Stimulated activated naive B cell treated with anti-CD40 and anti-IgM and Interleukin-4, amounts not matched to agents 10 μg/mL and 1 μg/mL and 100 μg/mL, for 72 hours (primary cell): ENCODE results near the gene SDK1.
A peak's percentile ranks its signal among the peaks of the same experiment; 100 is the strongest.

Experiments
- ATAC-seq, 2 donors: fragments of 150-1000 bp; cut with Tn5 transposase; replicated peaks; 2 replicates each; pipeline ENCODE4 v1.10.0; 2021; ENCODE audit warnings: moderate library complexity in 1 of 2
- DNase-seq: peaks from one replicate; pipeline ENCODE4 v3.0.0; 2021
- H3K27ac Mint-ChIP-seq: one replicate; pipeline ENCODE4 v1.8.0; 2022; ENCODE audit warnings: mild to moderate bottlenecking, mixed read lengths
- H3K27me3 Mint-ChIP-seq, 2 donors: one replicate each; pipeline ENCODE4 v1.8.0; 2022; ENCODE audit warnings: mixed read lengths in 2 of 2
- H3K36me3 Mint-ChIP-seq, 2 donors: one replicate each; pipeline ENCODE4 v1.8.0; 2022; ENCODE audit warnings: mixed read lengths in 2 of 2, mild to moderate bottlenecking in 1 of 2
- H3K4me1 Mint-ChIP-seq, 2 donors: one replicate each; pipeline ENCODE4 v1.8.0; 2022; ENCODE audit warnings: mixed read lengths in 2 of 2, mild to moderate bottlenecking in 1 of 2
- H3K4me3 Mint-ChIP-seq, 2 donors: one replicate each; pipeline ENCODE4 v1.8.0; 2022; ENCODE audit warnings: mild to moderate bottlenecking in 2 of 2, mixed read lengths in 2 of 2, moderate library complexity in 1 of 2
- H3K9me3 Mint-ChIP-seq, 2 donors: one replicate each; pipeline ENCODE4 v1.8.0; 2022; ENCODE audit warnings: mixed read lengths in 2 of 2, mild to moderate bottlenecking in 1 of 2

The SDK1 gene

DNA sequence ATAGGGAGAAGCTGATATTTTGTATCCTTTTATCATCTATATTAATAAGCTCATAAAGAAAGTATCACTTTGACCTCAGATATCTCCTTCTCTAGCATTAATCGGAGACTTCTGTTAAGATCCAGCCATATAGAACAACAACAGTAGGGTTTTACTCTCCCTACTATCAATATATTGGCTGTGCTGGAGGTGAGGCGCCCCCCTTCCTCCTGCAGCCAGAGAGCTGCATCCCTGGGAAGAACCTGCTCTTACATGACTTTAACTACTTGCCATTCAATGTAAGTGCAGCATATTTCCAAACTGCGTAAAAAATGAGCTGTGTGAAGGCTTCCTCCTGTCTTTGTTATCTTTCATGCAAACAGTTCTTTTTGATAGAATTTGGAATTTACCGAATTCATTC lies 247.8 kb downstream of the SDK1 start:
- Mint-ChIP-seq H3K27ac (no peak overlapping the region), H3K27me3 (peaks cover 19 to 33% of the 10 kb centered on the region in 2 donors), H3K9me3 (no peaks in the 10 kb centered on the region)

DNA sequence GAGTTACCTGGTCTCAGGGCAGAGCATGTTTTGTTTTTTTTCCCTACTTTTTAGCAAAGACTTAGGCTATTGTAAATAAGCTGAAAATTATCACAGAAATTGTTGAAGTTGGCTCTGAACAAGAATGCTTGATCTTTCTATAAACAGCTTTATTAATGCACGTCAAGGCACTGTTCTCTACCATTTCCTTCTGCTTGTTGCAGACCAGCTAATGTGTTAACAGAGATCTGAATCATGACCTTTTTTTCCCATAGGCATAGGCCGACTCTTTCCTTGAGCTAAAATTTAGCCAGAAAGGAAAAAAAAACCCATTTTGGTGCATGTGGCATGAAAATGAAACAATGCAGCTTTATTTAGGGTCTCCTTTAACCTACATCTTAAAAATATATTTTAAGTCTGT lies 248.5 kb downstream of the SDK1 start:
- DNase-seq (no peak), ATAC-seq (no peak)
- no peaks in the 10 kb centered on the region for H3K9me3 Mint-ChIP-seq
- no peak overlapping the region for H3K4me3 Mint-ChIP-seq
- H3K4me1 Mint-ChIP-seq, result no peaks in the 10 kb centered on the region
- H3K27me3 Mint-ChIP-seq, result peaks cover 19 to 33% of the 10 kb centered on the region in 2 donors
- no peak overlapping the region for H3K27ac Mint-ChIP-seq
- H3K36me3 Mint-ChIP-seq, result peaks cover 0 to 3% of the 10 kb centered on the region in 2 donors

More for the DNA sequence above, 247.8 kb downstream of the SDK1 start:
- Mint-ChIP-seq H3K4me3 (no peak overlapping the region), H3K4me1 (no peaks in the 10 kb centered on the region), H3K36me3 (no peaks in the 10 kb centered on the region)
- no peak for DNase-seq
- ATAC-seq, result no peak

GRCh38 chr7:3551536-3551935 lies 250.5 kb downstream of the SDK1 start:
- Mint-ChIP-seq H3K4me1 (no peaks in the 10 kb centered on the region), H3K36me3 (peaks cover 0 to 5% of the 10 kb centered on the region in 2 donors), H3K9me3 (peaks cover 4 to 5% of the 10 kb centered on the region in 2 donors), H3K27ac (no peak overlapping the region), H3K4me3 (no peak overlapping the region), H3K27me3 (peaks cover 27 to 43% of the 10 kb centered on the region in 2 donors)
- DNase-seq (no peak), ATAC-seq (no peak)

DNA sequence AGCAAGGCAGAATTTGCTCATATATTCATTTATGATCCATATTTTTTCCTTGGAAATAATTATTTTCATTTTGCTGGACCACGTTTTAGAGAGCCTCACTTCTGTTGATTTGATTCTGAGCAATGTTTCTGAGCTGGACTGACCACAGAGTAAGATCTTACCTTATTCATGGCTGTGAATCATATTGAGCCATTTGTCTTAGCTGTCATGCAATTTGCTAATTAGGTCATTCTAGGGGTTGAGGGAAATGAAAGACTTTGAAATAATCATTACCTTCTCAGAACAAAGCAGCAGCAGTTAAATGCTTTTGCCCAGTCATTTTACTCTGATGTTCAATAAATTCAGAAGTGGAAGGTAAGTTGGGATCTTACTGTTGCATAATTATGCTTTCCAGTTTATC lies 251.4 kb downstream of the SDK1 start:
- no peak overlapping the region for H3K4me3 Mint-ChIP-seq
- ATAC-seq (no peak), DNase-seq (no peak)
- H3K4me1 Mint-ChIP-seq, result no peaks in the 10 kb centered on the region
- peaks cover 4 to 5% of the 10 kb centered on the region in 2 donors for H3K9me3 Mint-ChIP-seq
- H3K27ac Mint-ChIP-seq, result no peak overlapping the region
- peaks cover 27 to 43% of the 10 kb centered on the region in 2 donors for H3K27me3 Mint-ChIP-seq
- peaks cover 0 to 5% of the 10 kb centered on the region in 2 donors for H3K36me3 Mint-ChIP-seq

DNA sequence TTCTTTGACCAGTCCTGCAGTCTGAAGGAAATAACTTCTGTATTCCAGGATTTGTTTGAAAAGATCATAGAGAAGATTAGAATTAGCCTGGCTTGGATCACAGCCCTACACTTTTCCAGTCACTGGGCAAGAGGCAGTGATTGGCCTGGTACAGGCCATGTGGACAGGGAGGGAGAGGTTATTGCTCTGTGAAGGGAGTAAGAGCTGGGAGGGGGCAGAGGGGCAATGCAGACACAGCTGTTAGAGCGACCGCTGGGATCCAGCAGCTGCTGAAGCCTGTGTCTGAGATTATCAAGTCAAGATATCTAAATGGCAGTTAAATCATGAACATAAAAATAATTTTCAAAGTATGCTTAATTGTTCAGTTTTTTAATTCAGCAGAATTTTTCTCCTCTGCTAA lies 257.3 kb downstream of the SDK1 start:
- Mint-ChIP-seq H3K27ac (no peak overlapping the region), H3K27me3 (peaks cover 18 to 31% of the 10 kb centered on the region in 2 donors), H3K4me1 (no peaks in the 10 kb centered on the region), H3K4me3 (no peak overlapping the region), H3K36me3 (peaks cover 0 to 6% of the 10 kb centered on the region in 2 donors), H3K9me3 (peaks cover 4 to 7% of the 10 kb centered on the region in 2 donors)
- DNase-seq (no peak), ATAC-seq (no peak)

DNA sequence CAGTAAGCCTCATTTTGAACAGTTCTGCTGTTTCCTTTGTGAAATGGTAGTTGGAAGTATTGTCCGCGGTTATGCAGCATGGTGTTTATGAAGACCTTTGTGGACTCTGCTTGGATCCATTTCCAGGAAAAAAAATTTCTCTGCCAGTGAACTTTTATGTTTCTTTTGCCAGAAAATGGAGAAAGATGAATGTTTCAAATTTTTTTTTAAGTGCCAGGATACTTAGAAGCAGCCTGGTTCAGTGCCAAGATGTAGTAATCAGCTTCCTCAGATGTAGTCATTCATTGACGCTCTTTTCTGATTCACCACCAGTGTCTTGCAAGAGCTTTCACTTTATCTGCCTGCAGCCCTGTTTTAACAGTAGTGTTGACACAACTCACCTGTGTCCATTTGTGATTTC lies 258.2 kb downstream of the SDK1 start:
- ATAC-seq (no peak), DNase-seq (no peak)
- Mint-ChIP-seq H3K36me3 (peaks cover 0 to 4% of the 10 kb centered on the region in 2 donors), H3K4me3 (no peak overlapping the region), H3K4me1 (no peaks in the 10 kb centered on the region), H3K27ac (no peak overlapping the region), H3K9me3 (peaks cover 4 to 7% of the 10 kb centered on the region in 2 donors), H3K27me3 (peaks cover 18 to 24% of the 10 kb centered on the region in 2 donors)

GRCh38 chr7:3560495-3560894 lies 259.4 kb downstream of the SDK1 start:
- Mint-ChIP-seq H3K9me3 (peaks cover 0 to 2% of the 10 kb centered on the region in 2 donors), H3K27ac (no peak overlapping the region), H3K4me1 (no peaks in the 10 kb centered on the region), H3K4me3 (no peak overlapping the region), H3K27me3 (peaks cover 14% of the 10 kb centered on the region in 2 donors), H3K36me3 (peaks cover 0 to 1% of the 10 kb centered on the region in 2 donors)
- ATAC-seq, result no peak
- no peak for DNase-seq

DNA sequence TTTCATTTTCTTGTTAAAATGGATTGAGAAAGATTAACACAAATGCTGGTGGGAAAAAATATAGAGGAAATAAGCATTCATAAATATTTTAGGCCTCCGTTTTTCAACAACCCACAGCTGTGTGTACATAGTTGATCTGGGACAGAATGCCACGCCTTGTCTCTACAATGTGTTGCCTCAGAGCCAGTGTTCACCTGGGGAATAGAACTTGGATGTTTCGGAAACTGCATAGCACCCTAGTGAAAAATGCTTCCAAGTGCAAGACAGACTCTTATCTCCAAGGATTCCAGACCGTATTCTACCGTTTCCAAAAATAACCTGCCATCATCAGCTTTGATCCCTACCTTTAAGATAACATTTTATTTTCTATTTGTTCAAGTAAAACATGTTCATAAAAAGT lies 260.9 kb downstream of the SDK1 start:
- H3K9me3 Mint-ChIP-seq, result peaks cover 0 to 5% of the 10 kb centered on the region in 2 donors
- no peak overlapping the region for H3K4me3 Mint-ChIP-seq
- peaks cover 10 to 13% of the 10 kb centered on the region in 2 donors for H3K27me3 Mint-ChIP-seq
- ATAC-seq (no peak), DNase-seq (no peak)
- H3K27ac Mint-ChIP-seq, result no peak overlapping the region
- peaks cover 0 to 6% of the 10 kb centered on the region in 2 donors for H3K4me1 Mint-ChIP-seq
- H3K36me3 Mint-ChIP-seq, result peaks cover 0 to 1% of the 10 kb centered on the region in 2 donors

DNA sequence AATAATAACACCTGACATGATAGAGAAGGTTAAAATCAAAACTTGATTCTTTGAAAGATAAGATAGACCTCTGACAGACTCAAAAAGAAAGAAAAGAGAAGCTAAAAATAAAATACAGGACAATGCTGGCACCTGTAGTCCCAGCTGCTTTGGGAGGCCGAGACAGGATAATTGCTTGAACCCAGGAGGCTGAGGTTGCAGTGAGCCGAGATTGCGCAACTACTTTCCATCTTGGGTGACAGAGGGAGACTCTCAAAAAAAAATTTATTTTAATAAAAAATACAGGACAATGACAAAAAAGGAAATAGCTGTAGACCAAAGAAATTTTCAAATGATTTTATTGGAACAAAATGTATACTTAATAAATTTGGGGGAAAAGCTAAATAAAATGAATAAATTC lies 263.2 kb downstream of the SDK1 start:
- H3K27me3 Mint-ChIP-seq, result peaks cover 10 to 13% of the 10 kb centered on the region in 2 donors
- no peak overlapping the region for H3K4me3 Mint-ChIP-seq
- H3K9me3 Mint-ChIP-seq, result peaks cover 0 to 5% of the 10 kb centered on the region in 2 donors
- ATAC-seq (no peak), DNase-seq (no peak)
- H3K4me1 Mint-ChIP-seq, result peaks cover 0 to 6% of the 10 kb centered on the region in 2 donors
- no peak overlapping the region for H3K27ac Mint-ChIP-seq
- peaks cover 0 to 1% of the 10 kb centered on the region in 2 donors for H3K36me3 Mint-ChIP-seq

GRCh38 chr7:3568516-3568915 lies 267.5 kb downstream of the SDK1 start:
- Mint-ChIP-seq H3K4me3 (no peak overlapping the region), H3K36me3 (no peaks in the 10 kb centered on the region), H3K9me3 (peaks cover 0 to 4% of the 10 kb centered on the region in 2 donors), H3K4me1 (peaks cover 0 to 6% of the 10 kb centered on the region in 2 donors), H3K27me3 (peaks cover 9 to 12% of the 10 kb centered on the region in 2 donors), H3K27ac (no peak overlapping the region)
- no peak for DNase-seq
- no peak for ATAC-seq

GRCh38 chr7:3569643-3570042 lies 268.6 kb downstream of the SDK1 start:
- Mint-ChIP-seq H3K27me3 (peaks cover 12 to 14% of the 10 kb centered on the region in 2 donors), H3K27ac (no peak overlapping the region), H3K4me3 (no peak overlapping the region), H3K9me3 (peaks cover 0 to 4% of the 10 kb centered on the region in 2 donors), H3K36me3 (no peaks in the 10 kb centered on the region), H3K4me1 (peaks cover 0 to 6% of the 10 kb centered on the region in 2 donors)
- ATAC-seq, result no peak
- DNase-seq, result no peak

DNA sequence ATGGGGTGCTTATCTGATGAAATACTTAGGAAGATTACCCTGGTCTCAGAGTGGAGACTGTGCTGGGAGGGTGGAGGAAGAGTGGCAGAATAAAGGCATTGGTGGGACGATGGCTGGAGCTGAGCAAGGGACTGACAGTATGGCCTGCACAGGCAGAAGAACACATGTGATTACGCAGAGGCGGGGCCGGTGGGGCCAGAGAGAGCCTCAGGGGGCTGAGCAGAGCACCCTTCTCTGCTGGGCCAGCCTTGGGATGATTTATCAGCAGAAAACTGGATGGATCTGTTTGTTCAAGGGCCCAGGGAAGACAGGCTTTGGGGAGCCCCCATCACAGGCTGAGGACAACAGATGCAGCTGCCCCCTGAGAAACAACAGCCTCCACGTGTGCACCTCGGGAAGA lies 272.1 kb downstream of the SDK1 start:
- Mint-ChIP-seq H3K36me3 (peaks cover 0 to 1% of the 10 kb centered on the region in 2 donors), H3K27me3 (peaks cover 12 to 23% of the 10 kb centered on the region in 2 donors), H3K4me3 (no peak overlapping the region), H3K4me1 (no peaks in the 10 kb centered on the region), H3K27ac (peak overlapping the region; percentile 3), H3K9me3 (peaks cover 4 to 12% of the 10 kb centered on the region in 2 donors)
- DNase-seq, result no peak
- ATAC-seq, result no peak

- no peak overlapping the region for H3K4me3 Mint-ChIP-seq
- no peak overlapping the region for H3K27ac Mint-ChIP-seq
- peaks cover 0 to 1% of the 10 kb centered on the region in 2 donors for H3K36me3 Mint-ChIP-seq
- no peaks in the 10 kb centered on the region for H3K4me1 Mint-ChIP-seq
- peaks cover 12 to 23% of the 10 kb centered on the region in 2 donors for H3K27me3 Mint-ChIP-seq
- DNase-seq, result no peak
- H3K9me3 Mint-ChIP-seq, result peaks cover 4 to 13% of the 10 kb centered on the region in 2 donors
- no peak for ATAC-seq
Measured at GRCh38 chr7:3574386-3574785, 273.3 kb downstream of the SDK1 start.

- Mint-ChIP-seq H3K36me3 (peaks cover 0 to 1% of the 10 kb centered on the region in 2 donors), H3K27me3 (peaks cover 12 to 23% of the 10 kb centered on the region in 2 donors), H3K9me3 (peaks cover 4 to 18% of the 10 kb centered on the region in 2 donors), H3K4me3 (no peak overlapping the region), H3K27ac (no peak overlapping the region), H3K4me1 (no peaks in the 10 kb centered on the region)
- no peak for DNase-seq
- no peak for ATAC-seq
Measured at GRCh38 chr7:3575753-3576531, 274.9 kb downstream of the SDK1 start.

- Mint-ChIP-seq H3K9me3 (peaks cover 4 to 16% of the 10 kb centered on the region in 2 donors), H3K36me3 (peaks cover 0 to 1% of the 10 kb centered on the region in 2 donors), H3K27me3 (peaks cover 0 to 14% of the 10 kb centered on the region in 2 donors), H3K4me1 (no peaks in the 10 kb centered on the region), H3K27ac (no peak overlapping the region), H3K4me3 (no peak overlapping the region)
- no peak for ATAC-seq
- DNase-seq, result no peak
Measured at GRCh38 chr7:3578399-3578798, 277.3 kb downstream of the SDK1 start.
